Measurements from ENCODE around the gene CHSY1. TPM values are rescaled to one million over a fixed set of nuclear protein-coding genes. Genes with fewer than 3 reads are reported as not detected.

CHSY1 gene
- total and polyA plus RNA-seq, 2 of the 13 experiments (the other 11 are each of a cell fraction or from before 2014, with no cell fraction given) = 13.3 to 13.7 TPM

GRCh38 chr15:101153801-101154656 is 97.8 kb downstream of the CHSY1 start:
- H3K79me2 ChIP-seq (ENCODE audit: insufficient read depth, low read length) = no peaks in the 10 kb centered on the region
- intact Hi-C loops (cut with micrococcal nuclease; ENCODE audit: unreplicated experiment) = no loop called here
- ChIA-PET POLR2A (no interaction called here), CTCF (ENCODE audit: low intra/inter-chr PET ratio, low total read pairs) (no interaction called here)
- BruUV-seq (replicated peaks) = no TSS peak
- no peak overlapping the region for H3K4me3 ChIP-seq (replicated peaks in 1 of 3; ENCODE audit: insufficient read depth in 1 of 3, low read depth in 2 of 3, low read length in 3 of 3)
- H4K20me1 ChIP-seq (ENCODE audit: insufficient read depth, low read length) = no peaks in the 10 kb centered on the region
- no peak overlapping the region for H3K9ac ChIP-seq (ENCODE audit: insufficient read depth, low read depth, low read length)
- no peak overlapping the region for H3K4me2 ChIP-seq (ENCODE audit: low read depth, low read length)
- no peak overlapping the region for H3K27ac ChIP-seq (ENCODE audit: extremely low read length, insufficient read depth, low read length)
- DNase-seq (ENCODE audit: low spot score) = no peak
- peaks cover 7% of the 10 kb centered on the region for H3K4me1 ChIP-seq (ENCODE audit: insufficient read depth, low read length)
- no peak for ATAC-seq
- FAIRE-seq = no peak
- in situ Hi-C loops (cut with HindIII; ENCODE audit: extremely low pct_ligation_motif_present, low pct_unique_long_range_greater_than_20kb) = no loop called here
- H2AFZ ChIP-seq (ENCODE audit: low read length) = no peak overlapping the region
- no peaks in the 10 kb centered on the region for H3K9me3 ChIP-seq (ENCODE audit: low read length)
- peaks cover 4 to 5% of the 10 kb centered on the region in 2 experiments; a peak in 3 of 5 replicates for H3K27me3 ChIP-seq (ENCODE audit: control insufficient read depth in 1 of 2, insufficient read depth in 2 of 2, low read length in 2 of 2)
- 75% methylated on average over 15 of the region's 19 CpGs for WGBS (ENCODE audit: low lambda C conversion rate)
- TF ChIP-seq IRX3 (CRISPR knock-in tag; IDR thresholded peaks at IDR 0.05; ENCODE audit: borderline replicate concordance, low read depth) = no peak
- TF ChIP-seq TBL1XR1 (IDR thresholded peaks at IDR 0.05; ENCODE audit: borderline replicate concordance, low read length, partially characterized antibody) = no peak
- no peak for TF ChIP-seq RNF2 (conservative IDR thresholded peaks at IDR 0.05; ENCODE audit: low read depth)
- TF ChIP-seq ZBED4 (CRISPR knock-in tag; IDR thresholded peaks at IDR 0.05; ENCODE audit: borderline replicate concordance) = no peak
- TF ChIP-seq ZNF251 (CRISPR knock-in tag; IDR thresholded peaks at IDR 0.05) = no peak
- TF ChIP-seq, protein P1, sequence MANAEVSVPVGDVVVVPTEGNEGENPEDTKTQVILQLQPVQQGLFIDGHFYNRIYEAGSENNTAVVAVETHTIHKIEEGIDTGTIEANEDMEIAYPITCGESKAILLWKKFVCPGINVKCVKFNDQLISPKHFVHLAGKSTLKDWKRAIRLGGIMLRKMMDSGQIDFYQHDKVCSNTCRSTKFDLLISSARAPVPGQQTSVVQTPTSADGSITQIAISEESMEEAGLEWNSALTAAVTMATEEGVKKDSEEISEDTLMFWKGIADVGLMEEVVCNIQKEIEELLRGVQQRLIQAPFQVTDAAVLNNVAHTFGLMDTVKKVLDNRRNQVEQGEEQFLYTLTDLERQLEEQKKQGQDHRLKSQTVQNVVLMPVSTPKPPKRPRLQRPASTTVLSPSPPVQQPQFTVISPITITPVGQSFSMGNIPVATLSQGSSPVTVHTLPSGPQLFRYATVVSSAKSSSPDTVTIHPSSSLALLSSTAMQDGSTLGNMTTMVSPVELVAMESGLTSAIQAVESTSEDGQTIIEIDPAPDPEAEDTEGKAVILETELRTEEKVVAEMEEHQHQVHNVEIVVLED (CRISPR knock-in tag; IDR thresholded peaks at IDR 0.05; ENCODE audit: borderline replicate concordance) = no peak
- no peak for TF ChIP-seq ISX (CRISPR knock-in tag; conservative IDR thresholded peaks at IDR 0.05)
- TF ChIP-seq GLI4 (CRISPR knock-in tag; IDR thresholded peaks at IDR 0.05; ENCODE audit: borderline replicate concordance) = no peak
- TF ChIP-seq NFKBIZ (CRISPR knock-in tag; IDR thresholded peaks at IDR 0.05) = no peak
- no peak for TF ChIP-seq SNRNP70 (IDR thresholded peaks at IDR 0.05; ENCODE audit: low read depth, low read length)
- H3K36me3 ChIP-seq (replicated peaks in 1 of 2; ENCODE audit: control insufficient read depth in 1 of 2, insufficient read depth in 2 of 2, low read length in 2 of 2) = no peaks in the 10 kb centered on the region

All from HepG2 (cell line).